Measurements from ENCODE around the gene CCT5.

DNA sequence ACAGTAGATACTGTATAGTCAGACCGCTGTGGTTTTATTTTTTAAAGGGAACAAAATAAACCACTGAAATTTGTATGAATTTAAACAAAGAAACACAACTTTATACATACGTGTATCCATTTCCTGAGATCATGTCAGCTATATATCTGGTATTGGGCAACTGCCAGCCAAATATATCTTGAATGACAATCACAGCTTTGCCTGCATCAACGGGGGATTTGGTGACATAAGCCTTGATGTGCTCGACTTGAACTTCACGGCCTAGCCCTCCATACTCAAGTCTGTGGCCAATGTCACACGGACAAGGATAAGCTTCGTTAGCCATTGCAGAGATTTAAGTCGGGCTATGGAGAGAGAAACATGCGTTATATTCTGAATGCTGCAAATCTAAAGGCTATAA, 40.4 kb downstream of the CCT5 start:
- TF ChIP-seq POLR2A (IDR thresholded peaks at IDR 0.05) (no peak), POLR2AphosphoS5 (IDR thresholded peaks at IDR 0.05) (no peak)
- TF ChIP-seq, protein P1, sequence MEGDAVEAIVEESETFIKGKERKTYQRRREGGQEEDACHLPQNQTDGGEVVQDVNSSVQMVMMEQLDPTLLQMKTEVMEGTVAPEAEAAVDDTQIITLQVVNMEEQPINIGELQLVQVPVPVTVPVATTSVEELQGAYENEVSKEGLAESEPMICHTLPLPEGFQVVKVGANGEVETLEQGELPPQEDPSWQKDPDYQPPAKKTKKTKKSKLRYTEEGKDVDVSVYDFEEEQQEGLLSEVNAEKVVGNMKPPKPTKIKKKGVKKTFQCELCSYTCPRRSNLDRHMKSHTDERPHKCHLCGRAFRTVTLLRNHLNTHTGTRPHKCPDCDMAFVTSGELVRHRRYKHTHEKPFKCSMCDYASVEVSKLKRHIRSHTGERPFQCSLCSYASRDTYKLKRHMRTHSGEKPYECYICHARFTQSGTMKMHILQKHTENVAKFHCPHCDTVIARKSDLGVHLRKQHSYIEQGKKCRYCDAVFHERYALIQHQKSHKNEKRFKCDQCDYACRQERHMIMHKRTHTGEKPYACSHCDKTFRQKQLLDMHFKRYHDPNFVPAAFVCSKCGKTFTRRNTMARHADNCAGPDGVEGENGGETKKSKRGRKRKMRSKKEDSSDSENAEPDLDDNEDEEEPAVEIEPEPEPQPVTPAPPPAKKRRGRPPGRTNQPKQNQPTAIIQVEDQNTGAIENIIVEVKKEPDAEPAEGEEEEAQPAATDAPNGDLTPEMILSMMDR (IDR thresholded peaks at IDR 0.05 in 8 of 11, conservative IDR thresholded peaks at IDR 0.05 in 3 of 11) = no peak
